ENCODE measurements around the gene PSMG2.

PSMG2 gene

GRCh38 chr18:12699747-12700146 lies 3.1 kb upstream of the PSMG2 start:
- TF ChIP-seq, protein P1, sequence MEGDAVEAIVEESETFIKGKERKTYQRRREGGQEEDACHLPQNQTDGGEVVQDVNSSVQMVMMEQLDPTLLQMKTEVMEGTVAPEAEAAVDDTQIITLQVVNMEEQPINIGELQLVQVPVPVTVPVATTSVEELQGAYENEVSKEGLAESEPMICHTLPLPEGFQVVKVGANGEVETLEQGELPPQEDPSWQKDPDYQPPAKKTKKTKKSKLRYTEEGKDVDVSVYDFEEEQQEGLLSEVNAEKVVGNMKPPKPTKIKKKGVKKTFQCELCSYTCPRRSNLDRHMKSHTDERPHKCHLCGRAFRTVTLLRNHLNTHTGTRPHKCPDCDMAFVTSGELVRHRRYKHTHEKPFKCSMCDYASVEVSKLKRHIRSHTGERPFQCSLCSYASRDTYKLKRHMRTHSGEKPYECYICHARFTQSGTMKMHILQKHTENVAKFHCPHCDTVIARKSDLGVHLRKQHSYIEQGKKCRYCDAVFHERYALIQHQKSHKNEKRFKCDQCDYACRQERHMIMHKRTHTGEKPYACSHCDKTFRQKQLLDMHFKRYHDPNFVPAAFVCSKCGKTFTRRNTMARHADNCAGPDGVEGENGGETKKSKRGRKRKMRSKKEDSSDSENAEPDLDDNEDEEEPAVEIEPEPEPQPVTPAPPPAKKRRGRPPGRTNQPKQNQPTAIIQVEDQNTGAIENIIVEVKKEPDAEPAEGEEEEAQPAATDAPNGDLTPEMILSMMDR (IDR thresholded peaks at IDR 0.05; ENCODE audit: insufficient read depth, low read length): no peak
- TF ChIP-seq REST (IDR thresholded peaks at IDR 0.05; ENCODE audit: insufficient replicate concordance, low read depth) (no peak), POLR2AphosphoS5 (IDR thresholded peaks at IDR 0.05; ENCODE audit: low read depth) (no peak), GABPA (IDR thresholded peaks at IDR 0.05; ENCODE audit: low read depth) (no peak), SPI1 (IDR thresholded peaks at IDR 0.05; ENCODE audit: borderline replicate concordance, low read depth) (no peak)
- Histone ChIP-seq H3K4me3 (replicated peaks; ENCODE audit: insufficient read depth, low read length) (no peak overlapping the region), H3K27ac (replicated peaks) (no peak overlapping the region), H3K27me3 (ENCODE audit: insufficient read depth, poor library complexity, severe bottlenecking) (no peaks in the 10 kb centered on the region)
- no peak for DNase-seq (ENCODE audit: low read depth in 1 of 2, low spot score in 1 of 2)

GRCh38 chr18:12701161-12701560 lies 1.7 kb upstream of the PSMG2 start:
- no peaks in the 10 kb centered on the region for H3K27me3 ChIP-seq (ENCODE audit: insufficient read depth, poor library complexity, severe bottlenecking)
- TF ChIP-seq POLR2AphosphoS5 (IDR thresholded peaks at IDR 0.05; ENCODE audit: low read depth): no peak
- TF ChIP-seq REST (IDR thresholded peaks at IDR 0.05; ENCODE audit: insufficient replicate concordance, low read depth): no peak
- no peak for TF ChIP-seq SPI1 (IDR thresholded peaks at IDR 0.05; ENCODE audit: borderline replicate concordance, low read depth)
- no peak for TF ChIP-seq GABPA (IDR thresholded peaks at IDR 0.05; ENCODE audit: low read depth)
- TF ChIP-seq, protein P1 (IDR thresholded peaks at IDR 0.05; ENCODE audit: insufficient read depth, low read length): no peak
- H3K4me3 ChIP-seq (replicated peaks; ENCODE audit: insufficient read depth, low read length): peak overlapping the region; percentile 91
- no peak overlapping the region; the same call in 1 of the 2 replicates for H3K27ac ChIP-seq (replicated peaks)
- no peak for DNase-seq (ENCODE audit: low read depth in 1 of 2, low spot score in 1 of 2)

DNA sequence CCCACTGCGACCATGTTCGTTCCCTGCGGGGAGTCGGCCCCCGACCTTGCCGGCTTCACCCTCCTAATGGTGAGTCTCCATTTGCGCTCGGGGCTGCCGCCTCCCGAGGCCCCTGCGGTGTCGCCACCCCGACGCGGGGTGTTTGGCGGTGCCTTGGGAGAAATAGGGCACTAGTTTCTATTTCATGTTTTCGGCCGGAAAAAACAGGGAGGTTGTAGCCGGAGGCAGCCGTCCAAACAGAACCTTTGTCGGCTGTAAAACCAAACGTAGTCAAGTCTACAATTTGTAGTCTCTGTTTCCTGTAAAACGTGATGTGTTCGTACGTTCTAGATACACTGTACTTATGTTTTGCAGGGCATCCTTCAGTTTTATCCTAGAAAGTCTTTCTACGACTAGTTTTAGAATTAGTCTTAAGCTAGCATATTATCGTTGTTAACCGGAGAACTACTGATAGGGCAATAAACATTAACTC lies 290 bp downstream of the PSMG2 start:
- TF ChIP-seq, protein P1 (IDR thresholded peaks at IDR 0.05; ENCODE audit: insufficient read depth, low read length): no peak
- no peak for TF ChIP-seq SPI1 (IDR thresholded peaks at IDR 0.05; ENCODE audit: borderline replicate concordance, low read depth)
- no peak for TF ChIP-seq GABPA (IDR thresholded peaks at IDR 0.05; ENCODE audit: low read depth)
- TF ChIP-seq POLR2AphosphoS5 (IDR thresholded peaks at IDR 0.05; ENCODE audit: low read depth): no peak
- no peak for TF ChIP-seq REST (IDR thresholded peaks at IDR 0.05; ENCODE audit: insufficient replicate concordance, low read depth)
- no peak for DNase-seq (ENCODE audit: low read depth in 1 of 2, low spot score in 1 of 2)
- H3K4me3 ChIP-seq (replicated peaks; ENCODE audit: insufficient read depth, low read length): peak overlapping the region; percentile 91
- H3K27ac ChIP-seq (replicated peaks): peak overlapping the region; percentile 100
- H3K27me3 ChIP-seq (ENCODE audit: insufficient read depth, poor library complexity, severe bottlenecking): no peaks in the 10 kb centered on the region
